Upper lobe of left lung (tissue), 4 donors: ENCODE results near the gene MYO1F.

Source experiments
- POLR2AphosphoS5 ChIP-seq, 2 donors: sonication (generic); formaldehyde crosslinking; IDR thresholded peaks; one replicate each; pipeline ENCODE4 v1.5.1; 2017; ENCODE audit warnings: antibody characterized with exemption in 2 of 2
- TF ChIP-seq, protein P1 (sequence below), 6 experiments: fragments of 450-650 bp in 4 of 6; fragments of 200-600 bp in 2 of 6; sonication (generic) in 2 of 6; IDR thresholded peaks; one replicate each; pipeline ENCODE4 v1.5.1; 2016 to 2019; ENCODE audit warnings: antibody characterized with exemption in 6 of 6

DNA sequence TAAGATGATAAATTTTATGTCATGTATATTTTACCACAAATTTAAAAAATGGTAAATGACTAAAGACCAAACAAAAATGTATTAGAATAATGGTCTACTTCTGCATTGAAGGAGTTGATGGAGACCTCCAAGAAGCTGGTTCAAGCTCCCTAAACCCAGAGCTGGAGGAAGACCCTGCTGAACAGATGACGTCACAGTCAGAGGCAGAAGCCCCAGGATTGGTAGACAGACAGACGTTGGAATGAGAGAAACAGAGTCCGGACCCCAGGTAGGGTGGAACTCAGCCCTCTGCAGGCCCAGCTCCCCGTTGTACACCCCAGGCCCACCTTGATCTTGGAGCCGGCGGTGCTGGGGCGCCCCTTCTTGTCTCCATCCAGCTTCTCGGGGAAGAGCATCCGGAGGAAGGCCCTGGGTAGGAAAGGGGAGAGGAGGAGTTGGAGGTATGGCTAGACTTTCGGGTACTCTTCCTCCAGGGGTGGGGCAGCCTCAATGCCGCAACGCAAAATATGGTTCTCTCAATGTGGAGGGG, 37.6 kb downstream of the MYO1F start:
- TF ChIP-seq, protein P1, sequence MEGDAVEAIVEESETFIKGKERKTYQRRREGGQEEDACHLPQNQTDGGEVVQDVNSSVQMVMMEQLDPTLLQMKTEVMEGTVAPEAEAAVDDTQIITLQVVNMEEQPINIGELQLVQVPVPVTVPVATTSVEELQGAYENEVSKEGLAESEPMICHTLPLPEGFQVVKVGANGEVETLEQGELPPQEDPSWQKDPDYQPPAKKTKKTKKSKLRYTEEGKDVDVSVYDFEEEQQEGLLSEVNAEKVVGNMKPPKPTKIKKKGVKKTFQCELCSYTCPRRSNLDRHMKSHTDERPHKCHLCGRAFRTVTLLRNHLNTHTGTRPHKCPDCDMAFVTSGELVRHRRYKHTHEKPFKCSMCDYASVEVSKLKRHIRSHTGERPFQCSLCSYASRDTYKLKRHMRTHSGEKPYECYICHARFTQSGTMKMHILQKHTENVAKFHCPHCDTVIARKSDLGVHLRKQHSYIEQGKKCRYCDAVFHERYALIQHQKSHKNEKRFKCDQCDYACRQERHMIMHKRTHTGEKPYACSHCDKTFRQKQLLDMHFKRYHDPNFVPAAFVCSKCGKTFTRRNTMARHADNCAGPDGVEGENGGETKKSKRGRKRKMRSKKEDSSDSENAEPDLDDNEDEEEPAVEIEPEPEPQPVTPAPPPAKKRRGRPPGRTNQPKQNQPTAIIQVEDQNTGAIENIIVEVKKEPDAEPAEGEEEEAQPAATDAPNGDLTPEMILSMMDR (IDR thresholded peaks at IDR 0.05): no peak
- TF ChIP-seq POLR2AphosphoS5 (IDR thresholded peaks at IDR 0.05): no peak
